ENCODE results near the gene TTC17.

DNA sequence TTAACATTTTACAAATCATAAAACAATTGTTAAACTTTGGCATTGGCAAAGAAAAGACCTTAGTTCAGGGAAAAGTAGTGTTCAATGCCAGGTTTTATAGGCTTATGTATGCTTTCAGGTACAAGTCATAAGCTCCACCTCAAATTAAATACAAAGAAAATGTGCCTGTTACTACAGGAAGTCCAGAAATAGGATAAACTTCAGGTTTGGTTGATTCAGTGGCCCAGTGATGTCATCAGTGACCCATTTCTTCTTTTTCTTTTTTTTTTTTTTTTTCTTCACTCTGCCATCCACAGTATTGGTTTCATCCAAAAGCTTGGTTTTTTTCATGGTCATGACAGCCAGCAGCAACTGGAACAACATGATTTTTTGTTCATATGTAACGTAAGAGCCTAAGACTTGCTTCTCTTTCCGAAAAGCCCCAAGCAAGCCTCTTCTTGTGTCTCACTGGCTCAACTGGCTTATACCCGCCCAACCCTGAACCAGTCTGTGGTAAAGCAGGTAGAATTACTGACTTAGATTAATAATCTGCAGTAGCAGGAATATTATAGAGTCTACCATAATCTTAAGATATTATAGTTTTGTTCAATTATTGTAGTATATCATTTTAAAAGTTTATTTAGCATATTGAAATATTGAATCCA, 46.2 kb downstream of the TTC17 start:
- TF ChIP-seq, protein P1, sequence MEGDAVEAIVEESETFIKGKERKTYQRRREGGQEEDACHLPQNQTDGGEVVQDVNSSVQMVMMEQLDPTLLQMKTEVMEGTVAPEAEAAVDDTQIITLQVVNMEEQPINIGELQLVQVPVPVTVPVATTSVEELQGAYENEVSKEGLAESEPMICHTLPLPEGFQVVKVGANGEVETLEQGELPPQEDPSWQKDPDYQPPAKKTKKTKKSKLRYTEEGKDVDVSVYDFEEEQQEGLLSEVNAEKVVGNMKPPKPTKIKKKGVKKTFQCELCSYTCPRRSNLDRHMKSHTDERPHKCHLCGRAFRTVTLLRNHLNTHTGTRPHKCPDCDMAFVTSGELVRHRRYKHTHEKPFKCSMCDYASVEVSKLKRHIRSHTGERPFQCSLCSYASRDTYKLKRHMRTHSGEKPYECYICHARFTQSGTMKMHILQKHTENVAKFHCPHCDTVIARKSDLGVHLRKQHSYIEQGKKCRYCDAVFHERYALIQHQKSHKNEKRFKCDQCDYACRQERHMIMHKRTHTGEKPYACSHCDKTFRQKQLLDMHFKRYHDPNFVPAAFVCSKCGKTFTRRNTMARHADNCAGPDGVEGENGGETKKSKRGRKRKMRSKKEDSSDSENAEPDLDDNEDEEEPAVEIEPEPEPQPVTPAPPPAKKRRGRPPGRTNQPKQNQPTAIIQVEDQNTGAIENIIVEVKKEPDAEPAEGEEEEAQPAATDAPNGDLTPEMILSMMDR (IDR thresholded peaks at IDR 0.05; ENCODE audit: insufficient read depth, low read length, poor library complexity, severe bottlenecking): no peak
- no peak for TF ChIP-seq EZH2phosphoT487 (conservative IDR thresholded peaks at IDR 0.05; ENCODE audit: low read length)

Measured in SU-DHL-6 (cell line).